OCI-LY7 (cell line): ENCODE data around the gene ARL6. TPM values are rescaled to one million over a fixed set of nuclear protein-coding genes. Genes with fewer than 3 reads are reported as not detected.
"Not testable (repeated sequence)": the region's sequence is repeated elsewhere in the genome, so short reads cannot be mapped to it uniquely, and the experiment has no call there.

Experiments used
- BruUV-seq: library from RNA; stranded (reverse); fragments of 400-500 nt; replicated peaks from 2 replicates; lab custom pipeline; 2021; lab: Mats Ljungman, UMichigan
- CTCF ChIA-PET: fragments of 300-600 bp; sonication (Branson Sonifier 250); formaldehyde crosslinking; loops from one replicate; lab custom pipeline; 2022; ENCODE audit warnings: antibody characterized with exemption; ENCODE audit not compliant: unreplicated experiment; lab: Charles Lee
- POLR2A ChIA-PET: fragments of 300-600 bp; sonication (Branson Sonifier 250); formaldehyde crosslinking; loops from one replicate; lab custom pipeline; 2022; ENCODE audit warnings: antibody characterized with exemption; lab: Charles Lee
- DNase-seq: peaks from one replicate; pipeline ENCODE4 v3.0.0-alpha.2; 2015; ENCODE audit warnings: low spot score
- H2AFZ ChIP-seq: fragments of 200-600 bp; sonication (generic), shearing (Covaris generic); 2 replicates; pipeline ENCODE4 v1.6.1; 2014; ENCODE audit warnings: mild to moderate bottlenecking, antibody characterized with exemption, low read length, moderate library complexity
- H3K27ac ChIP-seq: fragments of 200-600 bp; sonication (generic); 2 replicates; pipeline ENCODE4 v1.5.1; 2014; ENCODE audit warnings: mixed run types, low read depth, mild to moderate bottlenecking, moderate library complexity, low read length, inconsistent platforms; ENCODE audit not compliant: poor library complexity, severe bottlenecking
- H3K36me3 ChIP-seq: fragments of 200-600 bp; sonication (generic); 2 replicates; pipeline ENCODE4 v1.6.1; 2014; ENCODE audit warnings: mild to moderate bottlenecking, antibody characterized with exemption, low read length, moderate library complexity, mixed read lengths; ENCODE audit not compliant: insufficient read depth
- H3K4me1 ChIP-seq: fragments of 200-600 bp; sonication (generic); 2 replicates; pipeline ENCODE4 v1.5.1; 2014; ENCODE audit warnings: mild to moderate bottlenecking, low read length; ENCODE audit not compliant: insufficient read depth, poor library complexity, severe bottlenecking
- H3K4me2 ChIP-seq: fragments of 200-600 bp; sonication (generic); 2 replicates; pipeline ENCODE4 v1.6.1; 2014; ENCODE audit warnings: mild to moderate bottlenecking, low read length
- H3K4me3 ChIP-seq: fragments of 200-600 bp; sonication (generic); 2 replicates; pipeline ENCODE4 v1.5.1; 2014; ENCODE audit warnings: mild to moderate bottlenecking, low read depth, low read length; ENCODE audit not compliant: poor library complexity, severe bottlenecking
- H3K79me2 ChIP-seq: fragments of 200-600 bp; sonication (generic); 2 replicates; pipeline ENCODE4 v1.6.1; 2016; ENCODE audit warnings: low read depth, mild to moderate bottlenecking, low read length, moderate library complexity, mixed read lengths; ENCODE audit not compliant: insufficient read depth
- H3K9me2 ChIP-seq: fragments of 200-600 bp; sonication (generic); 2 replicates; pipeline ENCODE4 v1.6.1; 2016; ENCODE audit warnings: mild to moderate bottlenecking, low read length, mixed read lengths; ENCODE audit not compliant: insufficient read depth
- H3K9me3 ChIP-seq: fragments of 200-600 bp; sonication (generic); 2 replicates; pipeline ENCODE4 v1.6.1; 2014; ENCODE audit warnings: mild to moderate bottlenecking, mixed run types, low read length, mixed read lengths
- H4K20me1 ChIP-seq: fragments of 200-600 bp; sonication (generic); 2 replicates; pipeline ENCODE4 v1.6.1; 2014; ENCODE audit warnings: mild to moderate bottlenecking, antibody characterized with exemption, low read length, moderate library complexity, mixed read lengths; ENCODE audit not compliant: insufficient read depth
- EZH2phosphoT487 ChIP-seq: fragments of 200-600 bp; sonication (generic); IDR thresholded peaks from 2 replicates; pipeline ENCODE4 v1.6.1; 2018; ENCODE audit warnings: low read depth, borderline replicate concordance, mild to moderate bottlenecking, mixed run types, antibody characterized with exemption, low read length, moderate library complexity, mixed read lengths
- intact Hi-C: fragments of 100-400 bp; cut with micrococcal nuclease; formaldehyde crosslinking; loops from one replicate; pipeline ENCODE4 v1.10.0; 2022; ENCODE audit not compliant: unreplicated experiment
- total RNA-seq, 2 experiments: library from RNA; depleted of rRNA in 1 of 2; stranded (reverse); fragments of >200 nt in 1 of 2; shearing (Covaris generic) in 1 of 2; gene quantifications; 2 replicates each; pipeline ENCODE4 v1.2.3, GENCODE V29; 2014 to 2022
- TF ChIP-seq, protein P1 (sequence below): fragments of 200-600 bp; sonication (generic); conservative IDR thresholded peaks from 2 replicates; pipeline ENCODE4 v1.5.1; 2014; ENCODE audit warnings: mild to moderate bottlenecking, antibody characterized with exemption, low read length, moderate library complexity, mixed read lengths

The ARL6 gene
- total RNA-seq, 2 experiments from 2014 or later = 5.0 to 5.5 TPM

DNA sequence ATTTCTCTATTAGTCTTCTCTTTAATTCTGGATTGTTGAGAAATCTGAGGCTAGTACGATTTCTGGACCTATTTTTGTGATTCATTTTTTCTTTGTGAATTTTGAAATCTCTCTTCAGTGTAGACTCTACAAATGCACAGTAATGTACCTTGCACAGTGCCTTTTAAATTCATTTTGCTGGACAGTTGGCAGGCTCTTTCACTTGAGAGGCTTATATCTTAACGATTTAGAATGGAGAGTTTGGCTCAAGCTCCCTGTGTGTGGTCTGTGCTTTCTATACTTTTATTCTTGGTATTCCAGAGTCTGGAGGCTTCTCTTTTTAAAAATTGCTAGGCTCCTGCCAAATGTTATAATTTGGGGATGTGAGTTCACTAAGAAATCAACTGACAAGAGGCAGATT, 66.1 kb downstream of the ARL6 start:
- Histone ChIP-seq H3K79me2 (no peaks in the 10 kb centered on the region), H3K4me1 (no peaks in the 10 kb centered on the region), H3K4me3 (no peak overlapping the region), H3K36me3 (no peaks in the 10 kb centered on the region), H3K9me3 (no peaks in the 10 kb centered on the region), H3K9me2 (no peaks in the 10 kb centered on the region), H4K20me1 (no peaks in the 10 kb centered on the region), H3K27ac (no peak overlapping the region), H2AFZ (no peak overlapping the region), H3K4me2 (no peak overlapping the region)
- no peak for TF ChIP-seq EZH2phosphoT487
- TF ChIP-seq, protein P1, sequence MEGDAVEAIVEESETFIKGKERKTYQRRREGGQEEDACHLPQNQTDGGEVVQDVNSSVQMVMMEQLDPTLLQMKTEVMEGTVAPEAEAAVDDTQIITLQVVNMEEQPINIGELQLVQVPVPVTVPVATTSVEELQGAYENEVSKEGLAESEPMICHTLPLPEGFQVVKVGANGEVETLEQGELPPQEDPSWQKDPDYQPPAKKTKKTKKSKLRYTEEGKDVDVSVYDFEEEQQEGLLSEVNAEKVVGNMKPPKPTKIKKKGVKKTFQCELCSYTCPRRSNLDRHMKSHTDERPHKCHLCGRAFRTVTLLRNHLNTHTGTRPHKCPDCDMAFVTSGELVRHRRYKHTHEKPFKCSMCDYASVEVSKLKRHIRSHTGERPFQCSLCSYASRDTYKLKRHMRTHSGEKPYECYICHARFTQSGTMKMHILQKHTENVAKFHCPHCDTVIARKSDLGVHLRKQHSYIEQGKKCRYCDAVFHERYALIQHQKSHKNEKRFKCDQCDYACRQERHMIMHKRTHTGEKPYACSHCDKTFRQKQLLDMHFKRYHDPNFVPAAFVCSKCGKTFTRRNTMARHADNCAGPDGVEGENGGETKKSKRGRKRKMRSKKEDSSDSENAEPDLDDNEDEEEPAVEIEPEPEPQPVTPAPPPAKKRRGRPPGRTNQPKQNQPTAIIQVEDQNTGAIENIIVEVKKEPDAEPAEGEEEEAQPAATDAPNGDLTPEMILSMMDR = no peak
- no peak for DNase-seq
- no TSS peak for BruUV-seq
- ChIA-PET CTCF (no interaction called here), POLR2A (no interaction called here)
- intact Hi-C loops = no loop called here

DNA sequence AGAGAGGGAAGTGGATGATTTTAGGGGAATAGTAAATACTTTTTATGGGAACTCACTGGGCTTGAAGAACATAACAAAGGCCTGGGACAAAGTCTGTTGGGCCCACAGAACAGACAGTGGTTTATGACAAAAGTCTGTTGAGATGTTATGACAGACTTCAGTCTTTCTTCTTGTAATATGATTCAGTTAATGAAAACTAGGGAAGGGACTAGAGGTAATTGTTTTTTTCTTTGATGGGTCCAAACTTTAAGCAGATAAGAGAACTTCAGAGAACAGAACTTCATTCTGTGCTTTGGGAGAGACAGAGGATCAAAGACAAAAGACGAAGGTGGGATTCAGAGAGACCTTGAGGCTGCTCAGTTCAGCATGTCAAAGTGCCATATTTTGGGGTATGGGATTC, 66.6 kb downstream of the ARL6 start:
- H3K9me3 ChIP-seq = no peaks in the 10 kb centered on the region
- H3K36me3 ChIP-seq = no peaks in the 10 kb centered on the region
- CTCF ChIA-PET = no interaction called here
- no peak overlapping the region for H3K4me2 ChIP-seq
- no peak overlapping the region for H2AFZ ChIP-seq
- no peaks in the 10 kb centered on the region for H3K79me2 ChIP-seq
- no peak overlapping the region for H3K27ac ChIP-seq
- H3K4me1 ChIP-seq = no peaks in the 10 kb centered on the region
- no peaks in the 10 kb centered on the region for H3K9me2 ChIP-seq
- intact Hi-C loops = no loop called here
- POLR2A ChIA-PET = interaction anchor here (0.8 kb wide), 1 partner anchor 945 kb away, joined by 3 read pairs; no protein-coding TSS in a partner anchor
- no TSS peak for BruUV-seq
- H4K20me1 ChIP-seq = no peaks in the 10 kb centered on the region
- H3K4me3 ChIP-seq = no peak overlapping the region
- DNase-seq = no peak
- TF ChIP-seq EZH2phosphoT487 = no peak
- TF ChIP-seq, protein P1 = no peak

DNA sequence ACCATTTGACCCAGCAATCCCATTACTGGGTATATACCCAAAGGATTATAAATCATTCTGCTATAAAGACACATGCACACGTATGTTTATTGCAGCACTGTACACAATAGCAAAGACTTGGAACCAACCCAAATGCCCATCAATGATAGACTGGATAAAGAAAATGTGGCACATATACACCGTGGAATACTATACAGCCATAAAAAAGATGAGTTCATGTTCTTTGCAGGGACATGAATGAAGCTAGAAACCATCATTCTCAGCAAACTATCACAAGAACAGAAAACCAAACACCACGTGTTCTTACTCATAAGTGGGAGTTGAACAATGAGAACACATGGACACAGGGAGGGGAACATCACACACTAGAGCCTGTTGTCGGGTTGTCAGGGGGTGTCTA, 68.6 kb downstream of the ARL6 start:
- intact Hi-C loops, BruUV-seq, H3K9me2 ChIP-seq, H3K36me3 ChIP-seq, H3K9me3 ChIP-seq, H4K20me1 ChIP-seq, H3K4me2 ChIP-seq, H3K79me2 ChIP-seq, CTCF ChIA-PET, H2AFZ ChIP-seq, H3K4me1 ChIP-seq, DNase-seq, H3K4me3 ChIP-seq, H3K27ac ChIP-seq: not testable (repeated sequence)
- POLR2A ChIA-PET = interaction anchor here (0.6 kb wide), 1 partner anchor 17 kb away, joined by 3 read pairs; no protein-coding TSS in a partner anchor
